Adrenal gland (tissue), 12 donors: ENCODE data around the gene KRT38. TPM values are rescaled to one million over a fixed set of nuclear protein-coding genes. Genes with fewer than 3 reads are reported as not detected.

Experiments
- DNase-seq, 7 donors: peaks; one replicate each; pipeline ENCODE4 v3.0.0-alpha.2; 2019 to 2020
- H3K27ac ChIP-seq, 5 donors: fragments of 200-600 bp; sonication (generic) in 4 of 5; 1 replicate in 3 of 5; 2 replicates in 2 of 5; pipeline versions ENCODE4 v1.5.1 to v1.8.0; 2016 to 2020; ENCODE audit warnings: mild to moderate bottlenecking in 1 of 5
- H3K27me3 ChIP-seq: fragments of 200-600 bp; 2 replicates; pipeline ENCODE4 v1.8.0; 2021
- H3K36me3 ChIP-seq, 2 donors: fragments of 200-600 bp; replicated peaks in 1 of 2; 1 replicate in 1 of 2; 2 replicates in 1 of 2; pipeline versions ENCODE4 v1.5.1 to v1.8.0; 2018 to 2022
- H3K4me1 ChIP-seq, 2 donors: fragments of 200-600 bp; replicated peaks in 1 of 2; 1 replicate in 1 of 2; 2 replicates in 1 of 2; pipeline versions ENCODE4 v1.5.1 to v1.8.0; 2018 to 2021
- H3K4me3 ChIP-seq, 4 donors: fragments of 200-600 bp; sonication (generic) in 3 of 4; one replicate each; pipeline ENCODE4 v1.5.1; 2016 to 2018
- H3K9me3 ChIP-seq, 3 donors: fragments of 200-600 bp; sonication (generic) in 1 of 3; replicated peaks in 1 of 3; 1 replicate in 2 of 3; 2 replicates in 1 of 3; pipeline versions ENCODE4 v1.5.1 to v1.8.0; 2016 to 2021
- CTCF ChIP-seq, 6 experiments: fragments of 450-650 bp in 4 of 6; fragments of 200-600 bp in 2 of 6; sonication (generic) in 1 of 6; IDR thresholded peaks; 1 replicate in 5 of 6; 2 replicates in 1 of 6; pipeline versions ENCODE4 v1.5.1 to v1.8.0; 2016 to 2021; ENCODE audit warnings: antibody characterized with exemption in 6 of 6, mild to moderate bottlenecking in 2 of 6, moderate library complexity in 1 of 6
- POLR2A ChIP-seq, 2 donors: fragments of 450-650 bp; IDR thresholded peaks; one replicate each; pipeline ENCODE4 v1.6.1; 2017; ENCODE audit warnings: antibody characterized with exemption in 2 of 2, mild to moderate bottlenecking in 2 of 2, moderate library complexity in 1 of 2
- WGBS, 4 donors: extraction: QIAGEN DNeasy Blood & Tissue Kit in 2 of 4; methylation state at CpG; one replicate each; pipeline versions ENCODE4 v1.1.5 to v1.1.7; 2013 to 2017; 5-methylcytosine and 5-hydroxymethylcytosine counted together
- intact Hi-C, 2 donors: fragments of 100-400 bp; cut with DNase I; formaldehyde crosslinking; loops; one replicate each; pipeline versions ENCODE4 v1.14.1 to v1.15.0; 2022 to 2023
- polyA plus RNA-seq, 3 donors: library from polyadenylated mRNA; stranded (reverse); fragments of 200-250 nt in 2 of 3; fragments of 350-450 nt in 1 of 3; fragmentation: Illumina TruSeq in 1 of 3; extraction: RNeasy Lipid Tissue Mini Kit (QIAGEN cat#74804) in 1 of 3; gene quantifications; one replicate each; pipeline ENCODE4 v1.2.3, GENCODE V29; 2013 to 2014
- total RNA-seq, 9 donors: library from RNA; depleted of rRNA in 4 of 9; stranded (reverse); fragments of >200 nt in 4 of 9; fragments of 120-200 nt in 1 of 9; fragmentation: NEBNext Ultra II Directional in 1 of 9; extraction: Animal tissue kit (Norgen Biotek cat#: 25700) in 1 of 9; gene quantifications; one replicate each; pipeline versions ENCODE4 v1.1.0 to v1.2.4, GENCODE V29; 2013 to 2023
- donor health status: healthy with polysubstance abuse.
- donor health status: Bipolar disorder and iron deficiency.
- donor health status: DM: yes; HTN: yes; CAD: no.
- donor health status: DM: no; HTN: no; CAD: no.
- donor health status: DM: no; HTN: no; CAD: no.
- donor health status: DM: yes; HTN: yes; CAD: no.

The KRT38 gene
- total and polyA plus RNA-seq, 12 donors = not detected

GRCh38 chr17:41420134-41420533 lies 20.6 kb downstream of the KRT38 start:
- Histone ChIP-seq H3K4me3 (no peak overlapping the region), H3K4me1 (peaks cover 5 to 17% of the 10 kb centered on the region in 2 donors), H3K27me3 (no peaks in the 10 kb centered on the region), H3K36me3 (no peaks in the 10 kb centered on the region), H3K9me3 (no peaks in the 10 kb centered on the region), H3K27ac (no peak overlapping the region)
- intact Hi-C loops = no loop called here
- WGBS, 4 donors = 64 to 77% (median 69%) methylated on average over 4 of the region's 4 CpGs
- TF ChIP-seq POLR2A (IDR thresholded peaks at IDR 0.05) (no peak), CTCF (IDR thresholded peaks at IDR 0.05) (no peak)
- no peak for DNase-seq

- WGBS, 4 donors = 96 to 100% (median 98%) methylated on average over 3 to 4 of the region's 4 CpGs
- intact Hi-C loops = no loop called here
- Histone ChIP-seq H3K4me1 (peaks cover 5 to 18% of the 10 kb centered on the region in 2 donors), H3K27me3 (no peaks in the 10 kb centered on the region), H3K4me3 (no peak overlapping the region), H3K36me3 (no peaks in the 10 kb centered on the region), H3K27ac (no peak overlapping the region), H3K9me3 (no peaks in the 10 kb centered on the region)
- DNase-seq = no peak
- TF ChIP-seq POLR2A (IDR thresholded peaks at IDR 0.05) (no peak), CTCF (IDR thresholded peaks at IDR 0.05) (no peak)
These were observed 21.1 kb downstream of the KRT38 start for GRCh38 chr17:41419716-41420115.

- no peak for DNase-seq
- peaks cover 5 to 18% of the 10 kb centered on the region in 2 donors for H3K4me1 ChIP-seq
- intact Hi-C loops = no loop called here
- 85 to 94% (median 92%) methylated on average over 7 of the region's 7 CpGs for WGBS, 4 donors
- H3K4me3 ChIP-seq = no peak overlapping the region
- TF ChIP-seq POLR2A (IDR thresholded peaks at IDR 0.05) (no peak), CTCF (IDR thresholded peaks at IDR 0.05) (no peak)
- no peaks in the 10 kb centered on the region for H3K27me3 ChIP-seq
- H3K9me3 ChIP-seq = no peaks in the 10 kb centered on the region
- no peaks in the 10 kb centered on the region for H3K36me3 ChIP-seq
- no peak overlapping the region for H3K27ac ChIP-seq
These were observed 22.5 kb downstream of the KRT38 start for GRCh38 chr17:41418116-41418860.

- H3K4me3 ChIP-seq = no peak overlapping the region
- H3K27me3 ChIP-seq = no peaks in the 10 kb centered on the region
- TF ChIP-seq POLR2A (IDR thresholded peaks at IDR 0.05) (no peak), CTCF (IDR thresholded peaks at IDR 0.05) (no peak)
- 63 to 71% (median 64%) methylated on average over 4 of the region's 4 CpGs for WGBS, 4 donors
- no peaks in the 10 kb centered on the region for H3K36me3 ChIP-seq
- intact Hi-C loops = no loop called here
- H3K27ac ChIP-seq = no peak overlapping the region
- DNase-seq = no peak
- H3K4me1 ChIP-seq = peaks cover 5 to 18% of the 10 kb centered on the region in 2 donors
- H3K9me3 ChIP-seq = no peaks in the 10 kb centered on the region
These were observed 23.2 kb downstream of the KRT38 start for GRCh38 chr17:41417576-41418015.
